Non-pigmented ciliary epithelial cell (primary cell): ENCODE data around the gene SS18L1.
"Not testable (repeated sequence)": the region's sequence is repeated elsewhere in the genome, so short reads cannot be mapped to it uniquely, and the experiment has no call there.

Experiments
- DNase-seq: peaks from one replicate; pipeline ENCODE4 v3.0.0-alpha.2; 2010; ENCODE audit warnings: low read depth

The SS18L1 gene, protein sequence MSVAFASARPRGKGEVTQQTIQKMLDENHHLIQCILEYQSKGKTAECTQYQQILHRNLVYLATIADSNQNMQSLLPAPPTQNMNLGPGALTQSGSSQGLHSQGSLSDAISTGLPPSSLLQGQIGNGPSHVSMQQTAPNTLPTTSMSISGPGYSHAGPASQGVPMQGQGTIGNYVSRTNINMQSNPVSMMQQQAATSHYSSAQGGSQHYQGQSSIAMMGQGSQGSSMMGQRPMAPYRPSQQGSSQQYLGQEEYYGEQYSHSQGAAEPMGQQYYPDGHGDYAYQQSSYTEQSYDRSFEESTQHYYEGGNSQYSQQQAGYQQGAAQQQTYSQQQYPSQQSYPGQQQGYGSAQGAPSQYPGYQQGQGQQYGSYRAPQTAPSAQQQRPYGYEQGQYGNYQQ

DNA sequence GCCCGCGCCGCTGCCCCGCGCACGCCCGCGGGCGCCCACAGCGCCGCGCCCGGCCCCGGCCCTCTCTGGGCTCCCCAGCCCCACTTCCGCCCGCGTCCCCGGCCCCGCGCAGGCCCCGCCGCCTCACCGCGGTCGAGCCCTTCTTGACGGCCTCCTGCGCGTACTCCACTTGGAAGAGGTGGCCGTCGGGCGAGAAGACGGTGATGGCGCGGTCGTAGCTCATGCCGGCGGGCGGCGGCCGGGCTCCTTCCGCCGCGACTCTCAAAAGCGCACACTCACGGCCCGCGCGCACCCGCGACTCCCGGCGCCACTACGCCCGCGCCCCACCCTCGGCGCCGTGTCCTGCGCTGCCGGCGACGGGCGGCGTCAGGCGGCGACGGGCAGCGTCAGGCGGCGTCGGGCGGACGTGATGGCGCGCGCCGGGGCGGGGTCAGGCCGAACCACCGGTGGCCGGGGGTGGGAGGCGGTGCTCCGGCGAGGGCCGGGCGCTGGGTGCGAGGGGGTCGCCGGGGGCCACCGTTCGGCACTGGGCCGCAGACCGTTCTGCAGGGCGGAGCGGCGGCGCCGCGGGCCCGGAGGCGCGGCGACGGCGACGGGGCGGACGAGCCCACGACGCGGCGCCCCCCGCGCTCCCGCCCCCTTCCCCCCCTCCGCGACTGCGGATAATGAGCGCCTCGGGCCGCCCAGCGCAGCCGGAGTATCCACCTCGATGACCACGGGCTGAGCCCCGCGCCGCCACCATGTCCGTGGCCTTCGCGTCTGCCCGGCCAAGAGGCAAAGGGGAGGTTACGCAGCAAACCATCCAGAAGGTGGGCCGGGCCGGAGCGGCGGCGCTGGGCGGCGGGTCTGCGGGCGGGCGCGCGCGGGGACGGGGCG is at the start of gene SS18L1, which contains the start of gene PSMA7:
Gene SS18L1, plus strand, starts transcription at position 689 of the 876 bp plus-strand sequence. Its CDS starts 52 bp downstream, at position 741.
Gene PSMA7, minus strand, starts transcription at position 314 of the 876 bp plus-strand sequence. Its CDS starts 91 bp downstream, at position 223.
- DNase-seq, result no peak

DNA sequence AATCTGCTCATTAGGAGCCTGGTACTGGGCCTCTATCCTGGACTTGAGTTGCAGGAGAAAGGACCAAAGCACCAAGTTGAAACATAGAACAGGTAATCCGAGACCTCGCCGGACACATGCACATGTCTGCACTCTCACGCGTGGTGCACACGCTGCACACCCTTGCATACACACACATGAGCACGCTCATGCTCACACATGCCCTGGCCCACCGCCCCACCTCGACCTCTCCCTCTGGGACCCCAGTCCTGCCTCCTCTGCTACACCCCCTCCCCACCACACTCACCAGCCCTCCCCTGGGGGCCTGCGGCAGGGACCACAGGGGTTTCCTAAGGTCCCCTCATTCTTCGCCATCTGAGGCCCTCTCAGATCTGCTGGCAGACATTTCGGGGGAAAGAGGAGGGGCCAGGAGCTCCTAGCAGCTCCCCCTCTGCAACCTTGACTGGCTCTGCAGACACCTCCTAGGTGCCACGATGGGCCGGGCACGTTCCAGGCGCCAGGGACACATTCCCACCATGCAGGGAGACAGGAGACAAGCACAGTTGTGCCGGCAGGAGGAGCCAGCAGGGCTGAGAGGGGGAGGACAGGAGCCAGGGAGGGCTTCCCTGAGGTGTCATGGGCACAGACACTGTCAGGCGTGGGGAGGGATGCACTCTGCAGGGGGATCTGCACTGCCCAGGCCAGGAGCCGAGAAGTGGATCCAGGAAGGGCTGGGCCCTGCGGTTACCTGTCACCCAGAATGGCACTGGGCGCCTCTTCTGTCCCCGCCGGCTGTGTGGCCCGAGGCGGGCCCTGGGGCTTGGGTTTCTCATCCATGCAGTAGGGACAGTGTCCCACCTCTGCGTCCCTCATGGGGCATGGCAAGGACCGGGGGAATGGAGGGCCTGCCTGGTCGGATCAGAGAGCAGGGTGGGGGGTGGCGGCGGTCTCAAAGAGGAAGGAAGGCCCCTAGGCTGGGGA is 46.9 kb upstream of the SS18L1 start:
- DNase-seq, result no peak

DNA sequence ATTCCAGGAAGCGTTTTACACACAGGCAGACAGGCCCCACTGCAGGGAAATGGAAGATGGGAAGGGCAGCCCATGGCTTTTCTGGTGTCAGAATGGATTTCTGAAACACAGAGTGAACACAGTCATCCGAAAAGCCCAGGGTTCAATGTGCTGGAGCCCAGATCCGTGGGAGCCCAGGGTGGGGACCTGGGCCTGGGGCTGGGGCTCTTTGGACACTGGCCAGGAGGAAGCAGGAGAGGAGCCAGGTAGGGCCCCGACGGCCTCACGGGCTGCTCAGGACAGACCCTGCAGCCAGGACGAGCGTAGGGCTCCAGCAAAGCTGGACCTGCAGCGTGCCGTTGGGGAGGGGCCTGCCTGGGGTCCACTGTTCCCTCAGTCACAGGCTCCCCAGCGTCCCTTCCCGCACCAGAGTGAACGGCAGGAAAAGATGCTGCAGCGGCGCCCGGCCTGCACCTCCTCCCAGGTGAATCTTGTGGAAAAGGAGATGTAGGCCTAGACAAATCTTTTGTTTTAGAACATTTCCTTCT is 45.6 kb upstream of the SS18L1 start:
- DNase-seq, result no peak

DNA sequence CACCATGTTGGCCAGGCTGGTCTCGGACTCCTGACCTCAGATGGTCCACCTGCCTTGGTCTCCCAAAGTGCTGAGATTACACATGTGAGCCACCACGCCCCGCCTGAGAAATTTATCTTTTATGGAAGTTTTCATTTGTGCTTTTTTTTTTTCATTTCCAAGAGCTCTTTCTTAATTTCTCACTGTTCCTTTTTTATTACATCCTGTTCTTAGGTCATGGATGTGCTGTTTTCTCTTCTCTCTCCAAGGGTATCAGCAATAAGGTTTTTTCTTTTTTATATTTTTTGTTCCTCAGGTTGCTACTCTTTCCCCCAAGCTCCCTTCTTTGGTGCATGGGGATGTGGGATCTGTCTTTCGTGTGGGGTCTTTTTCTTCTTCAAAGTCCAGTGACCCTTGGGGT is 42.5 kb upstream of the SS18L1 start:
- no peak for DNase-seq

DNA sequence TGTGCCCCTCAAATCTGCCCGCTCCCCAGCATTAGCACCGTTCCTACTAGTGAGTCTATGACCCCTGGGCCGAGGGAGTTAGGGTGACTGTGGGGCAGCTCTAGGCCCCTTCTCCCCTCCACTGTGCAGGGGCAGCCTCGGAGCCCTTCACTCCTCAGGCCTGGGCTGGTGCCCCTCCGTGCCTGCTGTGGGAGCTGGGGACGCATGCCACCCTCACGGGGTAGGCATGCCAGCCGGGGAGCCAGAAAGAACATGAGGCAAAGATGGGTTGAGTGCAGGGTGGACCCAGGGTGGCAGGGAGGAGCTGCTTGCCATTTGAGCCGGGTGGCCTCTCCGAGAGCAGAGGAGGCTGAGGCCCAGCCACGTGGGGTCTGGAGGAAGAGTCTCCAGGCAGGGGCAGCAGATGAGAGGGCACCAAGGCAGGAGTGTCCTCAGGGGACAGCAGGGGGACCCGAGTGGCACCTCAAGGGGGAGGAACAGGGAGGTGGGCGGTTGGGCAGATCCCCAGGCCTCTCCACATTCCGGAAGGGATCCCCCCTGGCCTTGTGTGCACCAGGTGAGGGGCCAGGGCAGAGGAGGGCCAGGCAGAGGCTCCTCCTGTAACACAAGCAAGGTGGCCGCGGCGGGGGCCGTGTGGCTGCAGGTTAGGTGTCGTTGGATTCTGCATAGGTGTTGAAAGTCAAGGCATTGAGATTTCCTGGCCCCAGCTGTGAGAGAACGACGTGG is 39.9 kb upstream of the SS18L1 start:
- DNase-seq, result no peak

DNA sequence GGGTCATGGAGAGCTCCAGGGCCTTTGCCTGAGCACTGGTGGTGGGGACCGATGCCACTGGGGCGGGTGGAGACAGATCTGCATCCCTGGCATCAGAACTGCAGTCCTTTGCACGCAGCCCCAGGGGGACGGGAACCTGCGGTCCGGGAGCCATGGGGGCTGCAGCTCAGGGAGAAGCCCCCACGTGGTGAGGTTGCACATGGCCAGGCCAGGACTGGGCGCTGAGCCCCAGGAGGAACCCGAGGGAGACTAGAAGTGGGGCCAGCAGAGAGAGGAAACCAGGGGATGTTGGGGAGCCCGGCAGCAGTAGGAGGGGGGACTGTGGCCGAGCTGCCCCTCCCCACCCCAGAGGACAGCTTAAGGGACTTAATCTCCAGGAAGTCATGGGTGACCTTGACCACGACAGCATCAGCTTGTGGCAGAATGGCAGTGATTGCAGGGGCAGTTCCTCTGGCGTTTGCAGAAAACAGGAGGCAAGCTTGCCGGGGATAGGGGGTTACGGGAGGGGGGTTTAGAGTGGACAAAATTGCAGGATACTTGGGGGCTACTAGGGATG is 39.3 kb upstream of the SS18L1 start:
- no peak for DNase-seq

DNA sequence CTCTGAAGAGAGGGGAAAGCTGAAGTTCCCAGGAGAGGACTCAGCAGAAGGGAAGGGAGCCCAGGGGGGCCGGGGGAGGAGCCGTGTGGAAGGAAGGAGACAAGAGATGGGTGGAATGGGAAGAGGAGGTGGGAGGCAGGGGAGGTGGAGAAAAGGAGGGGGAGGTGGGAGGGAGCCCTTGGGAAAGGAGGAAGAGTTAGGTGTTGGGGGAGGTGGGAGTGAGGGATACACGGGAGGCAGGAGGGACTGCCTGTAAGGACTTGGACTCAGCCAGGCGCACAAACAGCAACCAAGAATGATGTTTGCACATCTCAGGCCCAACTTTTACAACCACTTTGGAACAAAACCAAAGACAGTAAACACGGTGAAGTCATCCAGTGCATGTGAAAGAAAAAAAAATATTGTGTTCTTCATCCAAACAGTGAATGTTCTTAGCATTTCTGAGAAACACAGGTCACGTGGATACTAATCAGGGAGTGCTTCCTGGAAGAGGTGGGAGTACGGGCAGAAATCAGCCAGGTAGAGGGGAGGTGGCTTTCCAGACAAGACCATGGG is 38.7 kb upstream of the SS18L1 start:
- DNase-seq, result no peak

DNA sequence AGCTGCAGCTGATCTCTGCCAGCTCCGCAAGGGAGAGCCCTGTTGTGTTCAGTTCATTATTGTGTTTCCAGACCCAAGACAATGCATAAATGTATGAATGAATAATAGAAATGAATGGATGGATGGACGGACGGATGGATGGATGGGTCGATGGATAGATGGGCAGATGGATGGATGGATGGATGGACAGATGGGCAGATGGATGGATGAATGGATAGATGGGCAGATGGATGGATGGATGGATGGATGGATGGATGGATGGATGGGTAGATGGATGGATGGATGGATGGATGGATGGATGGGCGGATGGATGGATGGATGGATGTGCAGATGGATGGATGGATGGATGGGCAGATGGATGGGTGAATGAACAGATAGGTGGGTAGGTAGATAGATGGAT is 38.0 kb upstream of the SS18L1 start:
- no peak for DNase-seq

DNA sequence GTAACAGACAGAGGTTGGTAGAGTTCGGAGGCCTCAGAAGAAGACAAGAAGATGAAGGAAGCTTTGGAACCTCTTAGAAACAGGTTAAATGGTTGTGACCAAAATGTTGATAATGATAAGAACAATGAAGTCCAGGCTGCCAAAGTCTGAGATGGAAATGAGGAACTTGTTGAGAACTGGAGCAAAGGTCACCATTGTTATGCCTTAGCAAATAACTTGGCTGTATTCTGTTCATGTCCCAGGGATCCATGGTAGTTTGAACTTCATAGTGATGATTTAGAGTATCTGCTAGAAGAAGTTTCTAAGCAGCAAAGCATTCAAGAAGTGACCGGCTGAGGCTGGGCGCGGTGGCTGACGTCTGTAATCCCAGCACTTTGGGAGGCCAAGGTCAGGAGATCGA is 32.4 kb upstream of the SS18L1 start:
- DNase-seq, result no peak

DNA sequence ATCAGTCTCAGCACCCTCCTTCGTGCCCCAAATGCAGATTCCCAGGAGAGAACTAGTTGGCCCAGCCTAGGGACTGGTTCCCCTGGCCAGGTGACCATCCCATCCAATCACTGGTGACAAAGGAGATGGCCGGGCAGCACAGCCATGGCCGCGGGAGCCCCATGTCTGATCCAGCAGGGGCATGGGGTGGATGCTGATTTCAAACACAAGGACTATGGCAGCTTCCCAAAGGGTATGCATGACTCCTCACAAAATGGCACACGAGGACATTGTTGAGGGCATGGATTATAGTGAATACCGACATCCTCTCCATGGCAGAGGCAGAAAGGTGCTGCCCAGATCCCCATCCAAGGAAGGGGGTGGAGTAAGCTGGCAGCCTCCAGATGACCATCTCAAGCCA is 31.2 kb upstream of the SS18L1 start:
- no peak for DNase-seq

DNA sequence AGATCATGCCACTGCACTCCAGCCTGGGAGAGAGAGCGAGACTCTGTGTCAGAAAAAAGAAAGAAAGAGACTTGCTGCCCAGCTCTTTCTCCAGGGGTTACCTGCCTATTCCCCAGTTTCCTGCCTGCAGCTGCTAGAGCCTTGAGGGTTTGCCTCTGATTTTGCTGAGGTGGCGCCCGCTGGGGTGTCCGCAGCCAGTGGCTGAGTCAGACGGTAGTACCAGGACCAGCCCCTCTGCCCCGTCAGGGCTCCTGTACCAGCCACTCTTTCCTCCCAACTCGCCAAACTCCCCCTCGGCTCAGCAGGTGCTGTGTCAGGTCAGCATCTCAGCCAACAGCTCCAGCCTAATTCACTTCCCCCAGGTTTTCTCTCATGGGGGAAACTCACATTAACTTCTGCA is 28.7 kb upstream of the SS18L1 start:
- DNase-seq, result no peak

DNA sequence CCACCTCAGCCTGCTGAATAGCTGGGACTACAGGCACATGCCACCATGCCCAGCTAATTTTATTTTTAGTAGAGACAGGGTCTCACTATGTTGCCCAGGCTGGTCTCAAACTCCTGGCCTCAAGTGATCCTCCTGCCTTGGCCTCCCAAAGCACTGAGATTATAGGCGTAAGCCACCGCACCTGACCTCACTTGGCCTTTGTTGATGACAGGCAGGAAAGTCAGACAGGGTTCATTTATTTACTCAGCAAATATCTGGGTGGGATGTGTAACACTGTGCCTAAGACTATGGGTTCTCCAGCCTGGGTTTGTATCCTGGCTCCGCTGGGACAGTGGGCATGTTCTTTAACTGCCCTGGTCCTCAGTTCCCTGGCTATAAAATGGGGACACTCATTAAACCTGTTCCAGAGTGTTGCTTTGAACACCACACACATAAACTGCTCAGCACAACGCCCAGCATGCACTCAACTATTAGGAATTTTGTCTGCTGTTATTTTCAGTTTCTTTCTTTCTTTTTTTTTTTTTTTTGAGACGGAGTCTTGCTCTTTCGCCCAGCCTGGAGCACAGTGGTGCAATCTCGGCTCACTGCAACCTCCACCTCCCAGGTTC is 27.7 kb upstream of the SS18L1 start:
- not testable (repeated sequence) for DNase-seq

DNA sequence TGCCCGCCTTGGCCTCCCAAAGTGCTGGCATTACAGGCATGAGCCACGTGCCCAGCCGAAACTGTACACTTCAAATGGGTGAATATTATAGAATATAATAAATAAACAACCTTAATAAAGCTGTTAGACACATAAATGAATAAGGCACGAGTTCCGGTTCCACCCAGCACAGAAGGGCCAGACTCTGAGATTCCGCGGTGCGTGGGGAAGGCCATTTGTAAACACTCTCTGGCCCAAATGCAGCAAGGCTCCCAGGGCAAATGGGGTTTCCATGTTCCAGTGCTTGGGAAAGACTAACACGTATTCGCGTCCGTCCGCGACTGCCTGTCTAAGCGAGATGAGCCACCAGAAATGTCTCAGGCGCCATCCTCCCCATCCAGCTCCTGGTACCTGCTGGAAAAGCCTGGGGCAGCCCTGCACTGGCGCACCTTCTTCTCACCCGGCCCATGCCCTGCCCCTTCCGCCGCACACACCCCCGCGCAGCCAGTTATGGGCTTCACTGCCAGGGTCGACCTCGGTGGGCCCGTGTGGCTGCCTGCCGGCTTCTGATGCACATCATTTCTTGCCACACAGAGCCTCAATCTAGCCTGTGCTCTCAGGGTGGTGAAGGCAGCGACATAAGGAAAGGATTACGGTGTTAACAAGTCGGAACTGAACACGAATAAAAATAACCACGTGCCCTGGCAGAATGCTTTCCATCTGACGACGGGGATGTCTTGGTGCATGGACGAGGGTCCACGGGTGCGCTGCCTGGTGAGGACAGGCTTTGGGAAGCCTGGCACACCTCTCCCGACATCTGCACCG is 26.8 kb upstream of the SS18L1 start:
- no peak for DNase-seq

DNA sequence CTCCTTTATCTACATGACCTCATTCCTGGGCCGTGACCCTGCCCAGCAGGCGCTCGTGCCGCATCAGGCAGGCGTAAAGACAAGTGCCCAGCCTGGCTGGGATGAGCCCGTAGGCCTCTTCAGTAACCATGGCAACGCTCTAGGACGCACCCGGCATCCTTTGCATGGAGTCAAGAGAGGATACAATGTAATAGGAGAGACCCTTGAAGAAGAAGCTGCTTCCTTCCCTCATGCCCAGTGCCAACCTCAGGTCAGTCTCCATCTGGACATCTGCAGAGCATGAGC is 26.3 kb upstream of the SS18L1 start:
- DNase-seq, result no peak

DNA sequence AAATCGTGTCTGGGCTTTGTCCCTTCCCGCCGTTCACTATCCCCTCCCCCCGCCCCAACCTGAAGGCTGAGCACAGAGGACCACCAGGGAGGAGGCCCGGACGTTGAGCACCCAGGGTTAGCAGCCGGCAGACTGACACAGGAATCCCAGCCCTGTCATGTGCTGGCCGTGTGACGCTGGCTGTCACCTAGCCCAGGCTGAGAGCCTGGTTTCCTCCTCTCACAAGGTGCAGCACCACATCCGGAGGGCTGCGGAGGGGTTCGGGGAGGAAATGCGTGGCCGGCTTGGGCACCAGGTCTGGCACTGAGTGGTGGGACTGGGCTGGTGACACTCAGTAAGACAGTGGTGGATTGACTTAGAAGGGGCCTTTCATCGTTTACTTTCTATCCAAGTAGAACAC is 25.9 kb upstream of the SS18L1 start:
- no peak for DNase-seq

DNA sequence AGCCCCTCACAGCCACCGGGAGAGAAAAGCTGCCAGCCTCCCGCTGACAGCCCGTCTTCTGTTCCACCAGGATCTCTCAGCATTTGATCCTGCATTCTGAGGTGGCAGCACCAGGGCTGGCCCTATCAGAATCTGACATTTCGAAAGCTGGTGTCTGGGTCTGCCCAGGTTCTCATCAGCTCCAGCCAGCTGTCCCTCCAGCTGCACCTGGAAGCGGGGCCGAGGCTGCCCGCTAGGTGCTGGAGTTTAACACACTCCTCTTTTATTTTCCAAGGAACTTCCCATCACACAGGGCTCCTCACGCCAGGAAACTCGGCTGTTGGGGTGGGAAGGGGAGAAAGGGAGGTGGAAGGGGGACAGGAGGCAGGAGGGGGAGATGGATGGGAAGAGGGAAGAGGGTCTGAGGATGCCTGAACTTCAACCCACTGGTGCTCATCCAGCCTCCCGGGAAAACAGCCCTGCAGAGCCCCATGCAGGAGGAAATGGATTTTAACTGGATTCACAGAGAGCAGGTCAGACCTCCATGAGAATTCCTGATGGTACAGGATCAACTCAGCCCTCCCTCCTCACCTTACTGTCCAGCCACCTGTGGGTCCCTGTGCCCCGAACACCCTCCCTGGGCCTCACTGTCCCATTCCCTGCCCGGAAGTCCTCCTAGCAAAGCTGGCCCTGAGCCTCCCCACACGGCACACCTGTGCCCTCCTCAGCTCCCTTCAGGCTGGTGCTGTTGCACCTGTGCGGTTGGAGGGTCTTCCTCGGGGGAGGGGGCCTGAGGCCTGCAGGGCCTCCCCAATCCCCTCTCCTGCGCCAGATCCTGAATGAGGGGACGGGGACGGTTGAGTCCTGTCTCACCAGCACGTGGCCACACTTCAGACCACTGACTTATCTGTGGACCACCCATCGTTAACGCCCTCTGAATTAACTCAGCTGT is 25.2 kb upstream of the SS18L1 start:
- DNase-seq, result no peak

DNA sequence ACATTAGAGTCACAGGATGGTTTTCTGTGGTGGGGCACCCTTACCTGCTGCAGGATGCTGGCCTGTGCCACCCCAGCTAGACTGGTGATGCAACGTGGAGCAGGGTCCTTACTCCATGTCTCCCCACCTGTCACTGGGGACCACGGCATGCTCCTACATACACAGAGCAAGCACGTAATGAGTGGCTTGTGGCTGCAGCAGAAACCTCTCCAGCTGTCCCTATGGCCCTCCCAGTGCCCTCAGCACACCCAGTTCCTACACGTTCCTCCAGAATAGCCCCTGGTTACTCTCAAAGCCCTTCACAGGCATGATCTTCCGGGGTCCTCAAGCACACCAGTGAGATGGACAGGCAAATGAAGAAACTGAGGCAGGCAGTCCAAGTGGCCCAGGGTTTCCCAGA is 24.5 kb upstream of the SS18L1 start:
- DNase-seq, result no peak
